Keratinocyte (primary cell): Measurements from ENCODE around the gene SELENOS.

ENCODE experiments used
- EZH2 ChIP-seq: IDR thresholded peaks from one replicate; pipeline ENCODE4 v1.6.1; 2012; ENCODE audit warnings: inconsistent platforms, mild to moderate bottlenecking, low read length, moderate library complexity
- TF ChIP-seq, protein P1 (sequence below), 3 experiments: IDR thresholded peaks in 1 of 3; conservative IDR thresholded peaks in 1 of 3; optimal IDR thresholded peaks in 1 of 3; 2 replicates in 2 of 3; 3 replicates in 1 of 3; pipeline versions ENCODE3 to v1.5.1; 2011; ENCODE audit warnings: low read length in 3 of 3, mild to moderate bottlenecking in 3 of 3, moderate library complexity in 2 of 3, control low read depth in 1 of 3, inconsistent platforms in 1 of 3; ENCODE audit not compliant: insufficient read depth in 2 of 3; ENCODE audit errors: extremely low read depth in 1 of 3

DNA sequence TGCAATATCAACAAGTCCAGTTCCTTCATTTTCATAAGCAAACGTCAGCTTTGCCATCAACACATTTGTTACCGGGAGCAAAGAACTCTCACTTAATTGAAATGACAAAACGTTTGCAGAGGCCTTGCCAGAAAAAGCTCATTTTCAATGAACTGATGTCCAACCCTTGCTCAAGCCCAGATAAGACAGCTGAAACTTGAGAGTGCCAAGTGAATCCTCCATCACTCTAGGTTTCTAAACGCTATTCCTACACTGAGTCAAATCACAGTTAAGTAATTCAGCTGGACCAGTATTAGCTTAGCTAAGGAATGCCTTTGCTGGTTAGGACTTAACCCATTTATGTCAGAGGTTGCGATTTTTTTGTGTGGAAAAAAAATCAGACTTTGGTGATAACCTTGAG, 36.9 kb downstream of the SELENOS start:
- TF ChIP-seq, protein P1, sequence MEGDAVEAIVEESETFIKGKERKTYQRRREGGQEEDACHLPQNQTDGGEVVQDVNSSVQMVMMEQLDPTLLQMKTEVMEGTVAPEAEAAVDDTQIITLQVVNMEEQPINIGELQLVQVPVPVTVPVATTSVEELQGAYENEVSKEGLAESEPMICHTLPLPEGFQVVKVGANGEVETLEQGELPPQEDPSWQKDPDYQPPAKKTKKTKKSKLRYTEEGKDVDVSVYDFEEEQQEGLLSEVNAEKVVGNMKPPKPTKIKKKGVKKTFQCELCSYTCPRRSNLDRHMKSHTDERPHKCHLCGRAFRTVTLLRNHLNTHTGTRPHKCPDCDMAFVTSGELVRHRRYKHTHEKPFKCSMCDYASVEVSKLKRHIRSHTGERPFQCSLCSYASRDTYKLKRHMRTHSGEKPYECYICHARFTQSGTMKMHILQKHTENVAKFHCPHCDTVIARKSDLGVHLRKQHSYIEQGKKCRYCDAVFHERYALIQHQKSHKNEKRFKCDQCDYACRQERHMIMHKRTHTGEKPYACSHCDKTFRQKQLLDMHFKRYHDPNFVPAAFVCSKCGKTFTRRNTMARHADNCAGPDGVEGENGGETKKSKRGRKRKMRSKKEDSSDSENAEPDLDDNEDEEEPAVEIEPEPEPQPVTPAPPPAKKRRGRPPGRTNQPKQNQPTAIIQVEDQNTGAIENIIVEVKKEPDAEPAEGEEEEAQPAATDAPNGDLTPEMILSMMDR (optimal IDR thresholded peaks at IDR 0.05 in 1 of 3, IDR thresholded peaks at IDR 0.05 in 1 of 3, conservative IDR thresholded peaks at IDR 0.05 in 1 of 3; ENCODE audit: extremely low read depth in 1 of 3, insufficient read depth in 2 of 3, low read length in 3 of 3): no peak
- TF ChIP-seq EZH2: no peak
